A673 (cell line): Measurements from ENCODE around the gene C17orf67. TPM values are rescaled to one million over a fixed set of nuclear protein-coding genes. Genes with fewer than 3 reads are reported as not detected.

Source experiments
- BruUV-seq: library from RNA; stranded (reverse); fragments of 400-500 nt; replicated peaks from 2 replicates; lab custom pipeline; 2021; lab: Mats Ljungman, UMichigan
- CTCF ChIA-PET: fragments of 300-600 bp; sonication (Branson Sonifier 250); formaldehyde crosslinking; loops from one replicate; lab custom pipeline; 2022; ENCODE audit warnings: antibody characterized with exemption; lab: Charles Lee
- POLR2A ChIA-PET: fragments of 300-600 bp; sonication (Branson Sonifier 250); formaldehyde crosslinking; loops from one replicate; lab custom pipeline; 2022; ENCODE audit warnings: antibody characterized with exemption; ENCODE audit not compliant: low non-redundant PET; lab: Charles Lee
- DNase-seq: peaks from one replicate; pipeline ENCODE4 v3.0.0-alpha.2; 2015; ENCODE audit warnings: low spot score
- H3K27ac ChIP-seq: fragments of 200-600 bp; sonication (generic); 2 replicates; pipeline ENCODE4 v1.5.1; 2016; ENCODE audit warnings: mixed run types, low read depth, mild to moderate bottlenecking, mixed read lengths, antibody characterized with exemption, low read length; ENCODE audit not compliant: poor library complexity, severe bottlenecking
- H3K27me3 ChIP-seq: fragments of 200-600 bp; sonication (generic); replicated peaks from 2 replicates; pipeline ENCODE4 v1.6.1; 2017; ENCODE audit warnings: mixed run types, low read depth, mild to moderate bottlenecking, mixed read lengths, antibody characterized with exemption, low read length; ENCODE audit not compliant: insufficient read depth, poor library complexity
- H3K36me3 ChIP-seq: fragments of 200-600 bp; sonication (generic); 2 replicates; pipeline ENCODE4 v1.6.1; 2016; ENCODE audit warnings: mixed run types, mild to moderate bottlenecking, mixed read lengths, antibody characterized with exemption, low read length; ENCODE audit not compliant: insufficient read depth, poor library complexity, severe bottlenecking
- H3K4me1 ChIP-seq: fragments of 200-600 bp; sonication (generic); 2 replicates; pipeline ENCODE4 v1.6.1; 2017; ENCODE audit warnings: mixed run types, mild to moderate bottlenecking, mixed read lengths, antibody characterized with exemption, low read length; ENCODE audit not compliant: insufficient read depth, poor library complexity, severe bottlenecking
- H3K4me3 ChIP-seq: fragments of 200-600 bp; sonication (generic); 2 replicates; pipeline ENCODE4 v1.5.1; 2016; ENCODE audit warnings: low read depth, mixed run types, mild to moderate bottlenecking, mixed read lengths, low read length; ENCODE audit not compliant: poor library complexity, severe bottlenecking
- H3K9me3 ChIP-seq: fragments of 200-600 bp; sonication (generic); 2 replicates; pipeline ENCODE4 v1.6.1; 2016; ENCODE audit warnings: mixed run types, low read depth, mild to moderate bottlenecking, mixed read lengths, antibody characterized with exemption, low read length; ENCODE audit not compliant: poor library complexity, severe bottlenecking
- CTCF ChIP-seq: fragments of 300-800, 200-600 bp; sonication (generic); conservative IDR thresholded peaks from 2 replicates; pipeline ENCODE4 v1.5.1; 2017; ENCODE audit warnings: low read depth, mild to moderate bottlenecking, antibody characterized with exemption, low read length, moderate library complexity, mixed read lengths
- EZH2 ChIP-seq: fragments of 200-600 bp; sonication (generic); IDR thresholded peaks from 2 replicates; pipeline ENCODE4 v1.6.1; 2017; ENCODE audit warnings: borderline replicate concordance, low read depth, mild to moderate bottlenecking, mixed read lengths, antibody characterized with exemption, low read length; ENCODE audit not compliant: poor library complexity, severe bottlenecking
- intact Hi-C: fragments of 100-400 bp; cut with micrococcal nuclease; formaldehyde crosslinking; loops from one replicate; pipeline ENCODE4 v1.10.0; 2022; ENCODE audit not compliant: unreplicated experiment
- total RNA-seq: library from RNA; stranded (reverse); gene quantifications from 2 replicates; pipeline ENCODE4 v1.2.3, GENCODE V29; 2021

C17orf67 gene
- total RNA-seq, 1 experiment from 2014 or later = 2.7 TPM

GRCh38 chr17:56821847-56822534 is 11.7 kb downstream of the C17orf67 start:
- intact Hi-C loops = no loop called here
- DNase-seq = no peak
- Histone ChIP-seq H3K9me3 (no peaks in the 10 kb centered on the region), H3K27ac (no peak overlapping the region), H3K4me1 (no peaks in the 10 kb centered on the region), H3K27me3 (no peaks in the 10 kb centered on the region), H3K4me3 (no peak overlapping the region), H3K36me3 (no peaks in the 10 kb centered on the region)
- TF ChIP-seq CTCF (no peak), EZH2 (no peak)
- ChIA-PET POLR2A (no interaction called here), CTCF (no interaction called here)
- BruUV-seq = no TSS peak

GRCh38 chr17:56820207-56820606 is 13.5 kb downstream of the C17orf67 start:
- intact Hi-C loops = no loop called here
- POLR2A ChIA-PET = interaction anchor here (0.6 kb wide), 1 partner anchor 93 kb away, joined by 6 read pairs; the partner anchor contains the start of gene TRIM25
- CTCF ChIA-PET = interaction anchor here (0.6 to 1.0 kb wide), 4 partner anchors 26 to 190 kb away, joined by 3 to 7 read pairs (median 4); no protein-coding TSS in a partner anchor
- no peak overlapping the region for H3K27ac ChIP-seq
- no peak for DNase-seq
- no TSS peak for BruUV-seq
- H3K9me3 ChIP-seq = no peaks in the 10 kb centered on the region
- H3K27me3 ChIP-seq = no peaks in the 10 kb centered on the region
- H3K4me3 ChIP-seq = no peak overlapping the region
- H3K4me1 ChIP-seq = no peaks in the 10 kb centered on the region
- TF ChIP-seq CTCF = no peak
- no peak for TF ChIP-seq EZH2
- no peaks in the 10 kb centered on the region for H3K36me3 ChIP-seq

- Histone ChIP-seq H3K27ac (no peak overlapping the region), H3K36me3 (no peaks in the 10 kb centered on the region), H3K27me3 (no peaks in the 10 kb centered on the region), H3K4me3 (no peak overlapping the region), H3K4me1 (no peaks in the 10 kb centered on the region), H3K9me3 (no peaks in the 10 kb centered on the region)
- POLR2A ChIA-PET = interaction anchor here (0.6 kb wide), 1 partner anchor 94 kb away, joined by 6 read pairs; the partner anchor contains the start of gene TRIM25
- peak; percentile 80 for DNase-seq
- CTCF ChIA-PET = interaction anchor here (0.6 to 1.0 kb wide), 4 partner anchors 26 to 191 kb away, joined by 3 to 7 read pairs (median 4); no protein-coding TSS in a partner anchor
- BruUV-seq = no TSS peak
- peak; percentile 86 for TF ChIP-seq CTCF
- no peak for TF ChIP-seq EZH2
- intact Hi-C loops = loop anchor here (1.0 kb wide), 1 partner anchor 121 kb away; no protein-coding TSS in a partner anchor
These were observed 14.1 kb downstream of the C17orf67 start for GRCh38 chr17:56819431-56820145.
